NCI-H1694 (cell line): ENCODE results near the gene POLD1.
"Not testable (repeated sequence)": the region's sequence is repeated elsewhere in the genome, so short reads cannot be mapped to it uniquely, and the experiment has no call there.

Source experiments
- DNase-seq: peaks from one replicate; lab custom pipeline; 2025; lab: John Stamatoyannopoulos, UW

POLD1 gene

DNA sequence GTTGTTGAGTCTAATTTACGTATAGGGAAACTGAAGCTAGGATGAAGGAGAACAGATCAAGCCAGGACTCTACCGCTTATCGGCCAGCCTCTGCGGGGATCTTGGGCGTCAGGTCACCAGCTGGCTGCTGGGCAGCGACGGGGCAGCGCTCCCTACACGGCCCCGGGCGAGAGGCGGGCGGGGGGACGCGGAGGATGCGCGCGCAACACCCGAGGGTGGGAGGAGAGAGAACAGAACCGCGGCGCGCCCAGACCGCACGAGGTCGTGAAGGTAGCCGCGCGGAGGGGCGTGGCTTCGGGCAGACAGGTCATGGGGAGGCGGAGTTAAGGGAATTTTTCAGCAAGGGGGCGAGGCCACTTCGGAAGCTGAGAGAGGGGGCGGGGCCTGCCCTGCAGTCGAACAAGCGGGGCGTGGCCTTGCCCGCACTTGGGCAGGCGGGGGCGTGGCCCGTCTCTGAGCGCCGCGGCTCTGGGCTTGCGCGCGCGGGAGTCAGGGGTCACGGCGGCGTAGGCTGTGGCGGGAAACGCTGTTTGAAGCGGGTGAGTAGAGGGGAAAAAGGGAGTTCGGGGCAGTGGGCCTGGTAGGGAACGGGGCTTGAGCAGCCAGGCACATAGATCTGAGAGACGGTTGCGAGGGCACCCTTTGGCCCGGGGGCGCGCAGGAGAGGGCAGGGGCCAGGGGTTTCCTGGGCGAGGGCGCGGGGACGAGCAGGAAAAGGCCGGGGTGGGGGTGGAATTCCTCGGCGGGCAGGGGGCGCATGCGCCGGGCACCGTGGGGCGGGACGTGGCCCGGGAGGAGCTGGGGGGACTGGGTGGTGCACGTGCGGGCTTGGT is at the start of gene POLD1:
POLD1 (plus strand) TSS at position 496 of the 833 bp plus-strand sequence. CDS start 14,505 bp downstream, outside the sequence.
- DNase-seq, result peak; percentile 92

DNA sequence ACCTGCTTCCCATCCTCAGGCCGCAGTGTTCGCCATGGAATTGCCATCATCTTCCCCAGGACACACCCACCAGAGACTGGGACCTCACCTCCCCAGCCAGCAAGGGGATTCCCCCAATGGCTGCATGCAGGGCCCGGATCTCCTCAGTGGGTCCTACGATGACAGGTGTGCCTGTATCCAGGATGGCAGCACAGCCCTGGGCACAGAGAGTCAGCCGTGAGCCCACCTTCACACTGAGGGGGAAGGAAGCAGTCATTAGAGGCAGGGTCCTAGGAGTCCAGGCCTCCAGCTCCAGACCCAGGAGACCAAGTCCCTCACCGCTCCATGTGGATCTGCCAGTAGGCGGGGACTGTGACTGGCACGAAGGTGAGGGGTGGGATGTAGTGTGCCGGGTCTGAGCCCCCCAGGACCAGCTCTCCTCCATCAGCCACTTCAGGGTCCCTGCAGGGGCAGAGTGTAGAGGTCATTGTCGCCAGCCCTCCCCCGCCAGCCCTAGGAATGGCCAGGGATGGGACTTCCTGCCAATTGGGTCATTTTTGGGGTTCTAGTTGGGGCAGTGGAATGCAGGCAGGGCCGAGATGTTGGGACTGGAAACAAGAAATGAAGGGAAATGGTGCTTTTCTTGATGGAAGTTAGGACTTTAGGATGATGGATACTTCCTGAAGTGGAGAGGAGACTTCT is 49.3 kb upstream of the POLD1 start:
- no peak for DNase-seq

DNA sequence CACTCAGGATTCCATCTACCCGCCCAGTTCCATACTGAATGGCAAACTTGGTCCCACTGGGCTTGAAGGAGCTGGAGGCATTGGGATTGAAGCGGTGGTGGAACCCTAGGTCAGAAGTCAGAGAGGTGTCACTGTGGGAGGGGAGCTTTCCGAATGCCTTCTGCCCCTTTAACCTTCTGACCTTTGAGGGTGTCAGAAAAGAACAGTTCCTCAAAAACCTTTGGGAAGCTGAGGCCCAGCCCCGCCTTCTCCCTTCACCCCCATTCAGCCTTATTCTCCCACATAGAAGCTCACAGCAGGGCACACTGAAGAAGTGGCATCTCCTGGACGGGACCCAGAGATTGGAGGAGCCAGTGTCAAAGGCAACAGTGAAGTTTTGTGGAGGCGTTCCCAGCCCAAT is 47.1 kb upstream of the POLD1 start:
- not testable (repeated sequence) for DNase-seq

DNA sequence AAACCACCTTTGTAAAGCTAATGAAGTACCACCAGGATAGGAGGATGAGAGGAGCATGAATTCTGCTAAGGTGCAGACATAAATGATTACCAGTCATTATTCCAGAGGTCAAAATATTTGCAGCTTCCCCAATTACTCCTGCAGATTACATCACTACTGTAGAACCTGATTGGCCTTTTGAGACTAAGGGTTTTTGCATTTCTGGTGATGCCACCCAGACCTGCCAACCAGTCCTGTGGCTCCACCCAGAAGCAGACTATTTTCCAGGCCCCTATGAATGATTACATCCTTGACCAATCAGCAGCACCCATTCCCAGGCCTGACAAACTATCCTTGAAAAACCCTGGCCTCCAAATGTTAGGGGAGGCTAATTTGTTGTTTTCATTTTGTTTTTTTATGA is 43.8 kb upstream of the POLD1 start:
- no peak for DNase-seq

DNA sequence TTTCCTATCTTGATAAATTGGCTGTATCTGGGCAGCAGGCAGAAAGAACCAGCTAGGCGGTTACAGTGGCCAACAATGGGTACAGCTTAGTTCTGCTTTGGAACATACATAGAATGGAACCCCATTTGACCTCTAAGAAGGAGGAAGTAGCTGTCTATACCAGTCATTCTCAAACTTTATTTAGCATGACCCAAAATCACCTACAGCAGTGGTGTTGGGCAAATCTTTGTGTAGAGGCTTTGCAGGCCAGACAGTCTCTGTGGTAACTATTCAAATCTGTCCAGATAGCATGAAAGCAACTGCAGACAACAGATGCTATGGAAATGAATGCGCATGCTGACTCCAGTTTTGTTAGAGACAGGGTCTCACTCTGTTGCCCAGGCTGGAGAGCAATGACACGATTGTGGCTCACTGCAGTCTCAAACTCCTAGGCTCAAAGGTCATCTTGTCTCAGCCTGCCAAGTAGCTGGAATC is 43.0 kb upstream of the POLD1 start:
- no peak for DNase-seq

DNA sequence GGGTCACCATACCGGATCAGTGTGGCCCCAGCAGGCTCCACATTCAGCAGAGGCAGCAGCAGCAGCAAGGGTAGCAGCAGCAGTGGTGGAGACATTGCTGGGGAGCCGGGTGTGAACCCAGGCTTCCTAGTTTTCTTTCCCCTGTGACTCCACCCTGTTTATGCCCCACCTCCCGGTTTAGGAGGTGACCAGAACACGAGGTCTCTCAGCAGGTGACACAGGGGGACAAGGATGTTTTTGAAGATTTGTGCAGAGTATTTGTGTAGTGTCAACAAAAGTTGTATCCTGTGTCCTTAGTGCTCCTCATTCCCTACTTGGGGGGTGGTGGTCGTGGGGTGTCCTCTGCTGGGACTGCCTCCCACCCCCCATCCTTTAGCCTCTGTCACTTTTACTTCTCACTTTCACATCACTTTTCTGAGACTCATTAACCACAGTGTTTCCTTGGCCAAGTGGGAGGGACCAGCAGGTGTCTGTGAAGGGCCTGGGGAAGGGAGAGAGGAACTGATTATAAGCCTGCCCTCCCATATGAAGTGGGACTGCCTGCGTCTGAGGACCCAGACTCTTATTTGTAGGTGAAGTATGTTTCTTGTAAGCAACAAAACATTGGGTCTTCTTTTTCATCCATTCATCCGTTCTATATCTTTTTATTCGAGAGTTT is 39.4 kb upstream of the POLD1 start:
- DNase-seq, result no peak

DNA sequence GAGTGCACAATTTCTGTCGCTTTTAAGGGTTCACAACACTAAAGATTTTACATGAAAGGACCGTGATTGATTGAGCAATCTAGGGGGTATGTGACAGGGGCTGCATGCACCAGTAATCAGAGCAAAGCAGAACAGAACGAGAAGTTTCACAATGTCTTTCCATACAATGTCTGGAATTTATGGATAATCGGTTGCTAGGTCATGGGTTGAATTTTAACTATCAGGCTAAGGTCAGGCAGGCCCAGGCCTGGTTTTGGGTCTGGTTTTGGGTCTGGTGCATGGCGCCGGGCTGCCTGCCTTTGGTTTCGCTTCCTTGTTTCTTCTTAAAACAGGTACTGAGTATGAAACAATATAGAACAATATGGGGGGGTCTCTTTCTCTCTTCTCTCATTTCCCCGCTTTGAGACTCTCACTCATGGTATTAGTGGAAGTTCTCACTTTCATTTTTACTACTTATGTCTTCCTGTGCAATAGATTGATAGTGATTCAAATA is 37.0 kb upstream of the POLD1 start:
- not testable (repeated sequence) for DNase-seq

DNA sequence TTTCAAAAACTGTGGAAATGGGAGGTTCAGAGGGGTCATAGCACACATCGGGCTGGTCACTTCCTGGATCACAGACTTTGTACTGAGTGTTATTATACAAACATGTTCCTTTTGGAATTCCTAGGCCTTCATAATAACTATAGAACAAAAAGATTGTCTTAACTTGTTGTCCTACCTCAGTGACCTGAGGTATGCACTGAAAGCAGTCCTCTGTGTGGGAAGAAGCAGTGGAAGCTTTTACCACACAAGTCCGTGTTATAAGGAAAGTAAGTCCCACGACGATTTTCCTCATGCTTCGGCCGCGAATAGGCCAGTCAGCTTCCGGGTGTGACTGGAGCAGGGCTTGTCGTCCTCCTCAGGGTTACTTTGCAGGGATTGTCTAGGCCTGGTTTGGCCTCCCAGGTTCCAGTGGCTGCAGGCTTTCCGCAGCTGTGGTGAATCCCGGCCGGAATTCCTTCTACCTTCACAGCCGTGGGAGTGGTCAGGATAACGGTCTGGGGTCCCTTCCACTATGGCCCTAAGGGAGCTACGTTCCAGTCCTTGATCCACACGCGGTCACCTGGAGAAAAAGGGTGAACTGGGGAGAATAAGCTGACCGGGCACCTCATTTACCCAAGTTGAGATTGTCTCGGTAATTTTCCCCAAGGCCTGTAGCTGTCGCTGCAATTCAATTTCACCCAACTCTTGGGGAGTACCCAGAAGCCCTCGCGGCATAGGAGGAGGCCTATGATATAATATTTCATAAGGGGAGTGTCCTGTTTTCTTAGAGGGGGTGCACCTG is 34.7 kb upstream of the POLD1 start:
- DNase-seq, result no peak

DNA sequence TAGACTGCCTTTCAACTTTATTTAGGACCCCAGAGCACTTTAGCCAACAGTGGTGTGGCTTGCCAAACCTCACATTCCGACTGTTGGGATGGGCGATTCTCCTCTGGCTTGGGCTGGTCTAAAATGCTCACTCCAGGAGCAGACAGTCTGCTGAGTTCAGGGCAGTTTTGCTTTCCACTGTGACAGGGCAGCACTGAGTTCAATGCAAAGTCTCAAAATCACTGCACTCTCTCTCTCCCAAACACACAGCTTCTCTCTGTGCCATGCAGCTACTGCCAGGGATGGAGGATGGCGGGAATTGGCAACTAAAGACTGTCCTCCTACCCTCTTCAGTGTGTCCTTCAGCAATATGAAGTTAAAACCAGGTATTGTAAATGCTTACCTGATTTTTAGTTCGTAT is 31.9 kb upstream of the POLD1 start:
- no peak for DNase-seq

DNA sequence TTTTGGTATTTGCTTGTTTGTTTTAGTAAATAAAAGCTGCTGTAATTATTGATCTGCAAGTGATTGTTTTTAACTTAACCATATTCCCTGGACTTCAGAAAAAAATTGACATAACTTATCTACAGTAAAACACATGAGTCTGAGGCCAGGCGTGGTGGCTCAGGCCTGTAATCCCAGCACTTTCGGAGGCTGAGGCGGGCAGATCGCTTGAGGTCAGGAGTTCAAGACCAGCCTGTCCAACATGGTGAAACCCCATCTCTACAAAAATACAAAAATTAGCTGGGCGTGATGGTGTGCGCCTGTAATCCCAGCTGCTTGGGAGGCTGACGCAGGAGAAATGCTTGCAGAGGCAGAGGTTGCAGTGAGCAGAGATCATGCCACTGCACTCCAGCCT is 30.7 kb upstream of the POLD1 start:
- not testable (repeated sequence) for DNase-seq

DNA sequence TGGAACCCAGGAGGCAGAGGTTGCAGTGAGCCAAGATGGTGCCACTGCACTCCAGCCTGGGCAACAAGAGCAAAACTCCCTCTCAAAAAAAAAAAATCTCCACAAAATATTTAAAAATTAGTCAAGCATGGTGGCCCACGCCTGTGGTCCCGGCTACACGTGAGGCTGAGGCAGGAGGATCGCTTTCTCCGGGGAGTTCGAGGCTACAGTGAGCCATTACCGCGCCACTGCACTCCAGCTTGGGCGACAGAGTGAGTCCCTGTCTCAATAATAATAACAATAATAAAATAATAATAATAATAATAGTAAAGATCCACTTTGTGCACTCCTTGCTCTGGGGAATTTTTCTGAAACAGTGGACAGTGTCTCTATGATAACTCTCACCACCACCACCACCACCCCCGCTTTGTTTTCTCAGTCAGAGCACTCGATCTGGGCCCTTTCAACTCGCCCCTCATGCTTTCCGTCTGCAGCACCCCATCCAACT is 27.4 kb upstream of the POLD1 start:
- no peak for DNase-seq

DNA sequence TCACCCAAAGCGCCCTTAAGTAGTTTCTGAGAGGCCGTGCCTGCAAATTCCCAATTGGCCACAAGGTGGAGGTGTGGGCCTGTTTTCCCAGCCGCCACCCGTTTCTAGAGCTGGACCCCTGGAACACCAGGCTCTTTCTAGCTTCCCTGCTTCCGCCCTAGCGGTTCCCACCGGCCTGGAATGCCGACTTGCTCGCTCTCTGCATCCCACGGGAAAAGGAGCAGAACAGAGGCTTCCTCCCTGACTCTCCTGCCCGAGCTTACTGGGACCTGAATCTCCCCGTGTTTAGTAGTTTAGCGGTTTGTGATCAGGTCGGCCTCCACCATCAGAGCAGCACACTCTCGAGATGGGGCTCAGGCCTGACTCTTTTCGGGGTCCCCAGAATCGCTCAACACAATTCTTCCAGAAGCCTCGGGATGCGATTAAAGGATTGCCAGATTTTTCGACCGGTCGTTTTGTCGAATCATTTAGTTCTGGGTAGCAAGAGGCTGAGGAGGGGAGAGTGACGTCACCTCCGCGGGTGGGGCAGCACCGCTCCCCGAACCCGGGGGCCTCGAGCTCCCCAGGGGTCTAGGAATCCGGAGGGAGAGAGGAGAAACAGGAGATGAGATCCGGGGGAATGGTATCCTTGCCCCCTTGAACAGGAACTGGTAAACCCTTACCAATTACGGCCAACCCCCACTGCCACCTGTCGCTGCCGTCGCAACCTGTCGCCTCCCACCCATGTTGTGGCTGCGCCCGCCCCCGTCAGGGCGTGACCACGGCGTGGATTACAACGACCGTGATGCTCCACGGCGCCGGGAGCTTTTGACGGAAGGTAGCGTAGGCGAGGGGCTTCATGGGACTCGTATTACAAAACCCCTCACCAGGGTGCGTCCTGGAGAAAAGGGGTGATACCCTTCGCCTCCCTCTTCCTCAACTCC is 26.7 kb upstream of the POLD1 start:
- DNase-seq, result peak; percentile 47

DNA sequence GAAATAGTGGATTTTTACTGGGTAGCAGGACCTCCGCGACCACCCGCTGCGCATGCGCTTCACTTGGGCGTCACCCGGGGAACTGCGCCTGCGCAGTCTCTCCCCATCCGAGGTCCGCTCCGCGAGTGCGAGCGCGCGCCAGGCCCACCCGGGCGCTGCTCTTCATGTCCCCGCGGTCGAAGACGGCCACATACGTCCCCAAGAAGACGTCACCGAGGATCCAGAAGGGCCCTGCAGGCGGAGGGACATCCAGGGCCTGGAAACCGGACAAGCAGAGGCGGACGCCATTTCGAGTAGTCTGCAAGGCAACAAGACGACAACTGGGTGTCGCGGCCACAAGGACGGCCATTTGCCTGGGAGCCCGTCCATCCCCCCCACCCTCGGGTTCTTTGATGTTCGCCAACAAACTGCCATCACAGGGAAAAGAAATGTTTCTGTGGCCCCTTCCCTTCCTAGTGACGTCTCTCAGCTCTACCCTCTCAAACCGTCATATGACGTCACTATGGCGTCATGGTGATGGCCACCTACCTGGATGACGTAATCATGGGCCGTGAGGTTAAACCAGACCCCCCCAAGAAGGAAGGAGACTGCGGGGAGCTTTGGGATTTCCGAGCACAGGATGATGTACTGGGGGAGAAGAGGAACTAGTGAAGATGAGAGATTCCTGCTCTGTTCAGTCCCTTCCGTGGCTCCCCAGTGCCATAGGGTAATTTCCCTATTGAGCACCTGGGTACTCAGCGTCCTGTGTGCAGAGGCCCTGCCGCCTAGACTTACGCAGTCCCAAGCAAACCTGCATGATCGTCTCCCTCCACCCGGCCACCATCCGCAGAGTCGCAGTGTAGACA is 25.4 kb upstream of the POLD1 start:
- DNase-seq, result no peak

DNA sequence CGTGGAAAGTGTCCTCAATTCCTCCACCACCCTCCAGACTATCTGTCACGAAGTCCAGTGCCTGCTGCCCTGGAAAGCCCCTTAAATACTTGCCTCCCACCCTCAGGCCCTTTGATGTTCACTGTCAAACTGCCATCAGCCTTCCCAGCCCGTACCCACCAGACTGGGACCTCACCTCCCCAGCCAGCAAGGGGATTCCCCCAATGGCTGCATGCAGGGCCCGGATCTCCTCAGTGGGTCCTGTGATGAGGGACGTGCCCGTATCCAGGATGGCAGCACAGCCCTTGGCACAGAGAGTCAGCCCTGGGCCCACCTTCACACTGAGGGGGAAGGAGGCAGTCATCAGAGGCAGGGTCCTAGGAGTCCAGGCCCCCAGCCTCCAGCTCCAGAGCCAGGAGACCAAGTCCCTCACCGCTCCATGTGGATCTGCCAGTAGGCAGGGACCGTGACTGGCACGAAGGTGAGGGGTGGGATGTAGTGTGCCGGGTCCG is 24.8 kb upstream of the POLD1 start:
- DNase-seq, result no peak

DNA sequence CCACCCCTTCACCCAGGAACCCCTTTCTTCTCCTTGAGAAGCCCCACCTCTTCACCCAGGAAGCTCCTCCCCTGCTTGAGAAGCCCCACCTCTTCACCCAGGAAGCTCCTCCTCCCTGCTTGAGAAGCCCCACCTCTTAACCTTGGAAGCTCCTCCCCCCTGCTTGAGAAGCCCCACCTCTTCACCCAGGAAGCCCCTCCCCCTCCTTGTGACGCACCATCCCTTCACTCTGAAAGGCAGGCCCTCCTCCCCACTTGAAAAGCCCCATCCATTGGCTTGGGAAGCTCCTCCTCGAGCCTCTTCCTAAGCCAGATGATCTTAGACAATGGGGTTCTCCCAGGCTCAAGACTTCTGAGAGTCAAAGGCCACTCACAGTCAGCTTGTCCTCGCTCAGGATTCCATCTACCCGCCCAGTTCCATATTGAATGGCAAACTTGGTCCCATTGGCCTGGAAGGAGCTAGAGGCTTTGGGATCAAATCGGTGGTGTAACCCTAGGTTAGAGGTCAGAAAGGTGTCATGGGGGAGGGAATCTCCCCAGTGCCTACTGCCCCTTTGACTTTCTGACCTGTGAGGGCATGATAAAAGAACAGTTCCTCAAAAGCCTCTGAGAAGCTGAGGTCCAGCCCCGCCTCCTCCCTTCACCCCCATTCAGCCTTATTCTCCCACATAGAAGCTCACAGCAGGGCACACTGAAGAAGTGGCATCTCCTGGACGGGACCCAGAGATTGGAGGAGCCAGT is 22.7 kb upstream of the POLD1 start:
- no peak for DNase-seq

DNA sequence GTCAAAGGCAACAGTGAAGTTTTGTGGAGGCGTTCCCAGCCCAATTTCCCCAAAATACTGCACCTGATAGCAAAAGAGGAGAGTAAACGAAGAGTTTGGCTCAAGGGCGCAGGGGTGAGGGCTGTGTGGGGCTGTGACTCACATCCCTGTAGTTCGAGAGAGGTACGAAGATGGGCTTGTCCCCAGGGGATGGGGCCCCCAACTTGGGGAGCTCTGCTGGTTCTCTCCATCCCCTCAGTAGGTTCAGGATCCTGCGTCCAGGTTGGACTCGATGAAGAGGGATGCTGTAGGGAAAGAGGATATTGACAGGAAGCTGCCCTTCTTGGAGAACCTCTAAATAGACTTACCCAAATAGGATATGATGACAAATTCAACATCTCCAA is 22.1 kb upstream of the POLD1 start:
- no peak for DNase-seq

DNA sequence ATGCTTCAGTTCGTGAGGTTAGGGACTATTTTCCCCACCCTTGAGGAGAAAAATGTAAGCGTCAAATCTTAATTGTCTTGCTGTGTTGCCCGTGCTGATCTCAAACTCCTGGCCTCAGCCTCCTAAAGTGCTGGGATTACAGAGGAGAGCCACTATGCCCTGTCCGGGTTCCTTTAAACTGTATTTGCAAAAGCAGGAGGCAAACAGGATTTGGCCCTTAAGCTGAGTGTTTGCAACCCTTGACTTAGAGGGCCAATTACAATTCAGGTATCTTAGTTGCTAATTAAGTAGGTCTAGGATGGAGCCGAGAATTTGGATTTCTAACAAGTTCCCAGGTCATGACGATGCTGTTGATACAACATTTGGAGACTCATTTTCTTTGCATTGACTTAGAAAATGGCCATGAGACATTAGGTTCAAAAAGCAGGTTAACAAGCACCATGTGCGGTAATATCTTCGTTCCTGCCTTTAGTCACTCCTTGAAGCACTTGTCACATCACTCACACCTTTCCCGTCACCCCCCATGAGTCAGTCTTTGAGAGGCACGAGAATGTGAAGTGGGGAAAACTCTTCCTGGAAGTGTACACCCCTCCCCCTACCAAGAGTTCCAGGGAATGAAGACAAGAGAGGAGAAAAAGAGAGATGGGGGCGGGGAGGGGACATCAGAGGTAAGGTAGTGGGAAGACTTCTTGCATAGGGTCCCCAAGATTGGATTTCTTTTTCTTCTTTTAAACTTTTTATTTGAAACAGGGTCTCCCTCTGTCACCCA is 21.3 kb upstream of the POLD1 start:
- no peak for DNase-seq
